ENCODE results near the gene DSTYK. TPM values are rescaled to one million over a fixed set of nuclear protein-coding genes. Genes with fewer than 3 reads are reported as not detected.

The DSTYK gene
- total RNA-seq, 1 donor from 2014 or later = 10.7 TPM

DNA sequence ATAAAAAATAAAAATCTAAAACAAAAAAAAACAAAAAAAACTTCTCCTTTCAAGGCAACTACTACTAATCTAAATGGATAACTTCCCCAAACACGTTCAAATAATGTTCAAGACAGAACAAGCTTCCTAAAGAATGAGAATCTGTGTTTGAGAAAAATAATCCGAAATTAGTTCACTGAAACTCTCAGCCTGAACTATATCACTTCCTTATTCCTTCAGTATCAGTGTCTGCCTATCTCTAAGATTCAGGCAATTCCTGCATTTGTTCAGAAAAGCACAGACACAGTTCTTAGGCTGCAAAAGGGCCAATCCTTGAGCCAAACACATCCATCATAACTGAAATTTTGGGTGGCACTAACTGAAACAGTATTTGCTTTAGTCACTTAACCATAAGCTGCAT is 22.4 kb downstream of the DSTYK start:
- TF ChIP-seq, protein P1, sequence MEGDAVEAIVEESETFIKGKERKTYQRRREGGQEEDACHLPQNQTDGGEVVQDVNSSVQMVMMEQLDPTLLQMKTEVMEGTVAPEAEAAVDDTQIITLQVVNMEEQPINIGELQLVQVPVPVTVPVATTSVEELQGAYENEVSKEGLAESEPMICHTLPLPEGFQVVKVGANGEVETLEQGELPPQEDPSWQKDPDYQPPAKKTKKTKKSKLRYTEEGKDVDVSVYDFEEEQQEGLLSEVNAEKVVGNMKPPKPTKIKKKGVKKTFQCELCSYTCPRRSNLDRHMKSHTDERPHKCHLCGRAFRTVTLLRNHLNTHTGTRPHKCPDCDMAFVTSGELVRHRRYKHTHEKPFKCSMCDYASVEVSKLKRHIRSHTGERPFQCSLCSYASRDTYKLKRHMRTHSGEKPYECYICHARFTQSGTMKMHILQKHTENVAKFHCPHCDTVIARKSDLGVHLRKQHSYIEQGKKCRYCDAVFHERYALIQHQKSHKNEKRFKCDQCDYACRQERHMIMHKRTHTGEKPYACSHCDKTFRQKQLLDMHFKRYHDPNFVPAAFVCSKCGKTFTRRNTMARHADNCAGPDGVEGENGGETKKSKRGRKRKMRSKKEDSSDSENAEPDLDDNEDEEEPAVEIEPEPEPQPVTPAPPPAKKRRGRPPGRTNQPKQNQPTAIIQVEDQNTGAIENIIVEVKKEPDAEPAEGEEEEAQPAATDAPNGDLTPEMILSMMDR (IDR thresholded peaks at IDR 0.05) = no peak
- DNase-seq = no peak
- Histone ChIP-seq H3K4me1 (peaks cover 37% of the 10 kb centered on the region), H3K9me3 (no peaks in the 10 kb centered on the region), H3K4me3 (no peak overlapping the region), H3K27ac (no peak overlapping the region), H3K36me3 (peaks cover 5% of the 10 kb centered on the region), H3K27me3 (ENCODE audit: low read depth) (no peaks in the 10 kb centered on the region)
- no peak for ATAC-seq
- intact Hi-C loops (cut with DNase I) = no loop called here

DNA sequence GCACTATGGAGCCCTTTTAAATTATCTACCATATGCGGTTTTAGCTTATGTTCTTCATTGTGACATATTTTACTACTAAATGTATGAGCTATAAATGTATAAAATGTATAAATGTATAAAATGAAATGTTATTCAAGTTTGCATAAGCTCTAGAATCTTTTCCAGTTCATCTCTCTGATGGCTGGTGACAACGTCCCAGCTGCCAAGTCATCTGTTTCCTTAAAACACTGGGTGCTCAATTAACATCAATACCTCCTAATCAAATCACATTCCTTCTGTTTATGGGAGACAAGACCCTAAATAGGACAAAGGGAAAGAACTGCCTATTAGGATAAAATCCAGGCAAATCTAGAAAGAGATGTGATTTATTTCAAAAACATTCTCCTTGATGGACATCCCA is 22.9 kb downstream of the DSTYK start:
- TF ChIP-seq, protein P1 (IDR thresholded peaks at IDR 0.05) = no peak
- Histone ChIP-seq H3K27ac (no peak overlapping the region), H3K4me3 (no peak overlapping the region), H3K4me1 (peaks cover 41% of the 10 kb centered on the region), H3K36me3 (peaks cover 7% of the 10 kb centered on the region), H3K27me3 (ENCODE audit: low read depth) (no peaks in the 10 kb centered on the region), H3K9me3 (no peaks in the 10 kb centered on the region)
- intact Hi-C loops (cut with DNase I) = no loop called here
- no peak for DNase-seq
- no peak for ATAC-seq

DNA sequence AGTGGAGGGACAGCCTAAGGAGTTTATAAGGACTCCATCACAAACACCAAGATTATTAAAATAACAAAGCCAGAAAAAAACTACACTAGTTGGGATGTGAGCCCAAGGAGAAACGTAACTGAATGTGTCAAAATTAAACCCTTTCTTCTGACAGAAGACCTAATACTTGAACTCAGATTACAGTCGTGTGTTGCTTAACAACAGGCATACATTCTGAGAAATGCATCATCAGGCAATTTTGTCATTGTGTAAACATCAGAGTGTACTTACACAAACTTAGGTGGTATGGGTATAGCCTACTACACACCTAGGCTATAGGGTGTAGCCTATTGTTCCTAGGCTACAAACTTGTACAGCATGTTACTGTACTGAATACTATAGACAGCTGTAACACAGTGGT is 23.4 kb downstream of the DSTYK start:
- TF ChIP-seq, protein P1 (IDR thresholded peaks at IDR 0.05) = no peak
- intact Hi-C loops (cut with DNase I) = no loop called here
- no peak for DNase-seq
- no peak for ATAC-seq
- Histone ChIP-seq H3K9me3 (no peaks in the 10 kb centered on the region), H3K27me3 (ENCODE audit: low read depth) (no peaks in the 10 kb centered on the region), H3K36me3 (peaks cover 10% of the 10 kb centered on the region), H3K27ac (no peak overlapping the region), H3K4me3 (no peak overlapping the region), H3K4me1 (peaks cover 46% of the 10 kb centered on the region)

DNA sequence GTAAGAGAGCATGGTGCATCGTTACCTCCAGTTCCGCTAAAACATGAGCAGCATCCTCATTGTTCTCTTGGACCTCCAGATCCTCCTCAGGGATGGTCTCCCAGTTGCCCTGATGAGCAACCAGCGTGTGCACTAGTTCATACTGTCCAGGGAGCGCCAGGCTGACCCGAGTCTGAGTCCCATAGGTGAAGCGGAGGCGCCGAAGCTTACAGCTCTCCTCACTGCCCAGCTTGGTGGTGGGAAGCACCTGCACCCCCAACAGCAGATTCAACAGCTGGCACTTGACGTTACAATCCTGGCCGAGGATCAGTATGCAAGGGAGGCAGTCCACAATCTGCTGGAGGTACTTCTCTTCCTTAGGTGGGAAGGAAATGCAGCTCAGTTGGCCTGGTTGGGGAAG is 24.1 kb downstream of the DSTYK start:
- H3K4me3 ChIP-seq = no peak overlapping the region
- no peak overlapping the region for H3K27ac ChIP-seq
- DNase-seq (no peak), ATAC-seq (no peak)
- H3K4me1 ChIP-seq = peaks cover 48% of the 10 kb centered on the region
- H3K27me3 ChIP-seq (ENCODE audit: low read depth) = no peaks in the 10 kb centered on the region
- no peaks in the 10 kb centered on the region for H3K9me3 ChIP-seq
- H3K36me3 ChIP-seq = peaks cover 10% of the 10 kb centered on the region
- intact Hi-C loops (cut with DNase I) = no loop called here
- TF ChIP-seq, protein P1 (IDR thresholded peaks at IDR 0.05) = no peak

DNA sequence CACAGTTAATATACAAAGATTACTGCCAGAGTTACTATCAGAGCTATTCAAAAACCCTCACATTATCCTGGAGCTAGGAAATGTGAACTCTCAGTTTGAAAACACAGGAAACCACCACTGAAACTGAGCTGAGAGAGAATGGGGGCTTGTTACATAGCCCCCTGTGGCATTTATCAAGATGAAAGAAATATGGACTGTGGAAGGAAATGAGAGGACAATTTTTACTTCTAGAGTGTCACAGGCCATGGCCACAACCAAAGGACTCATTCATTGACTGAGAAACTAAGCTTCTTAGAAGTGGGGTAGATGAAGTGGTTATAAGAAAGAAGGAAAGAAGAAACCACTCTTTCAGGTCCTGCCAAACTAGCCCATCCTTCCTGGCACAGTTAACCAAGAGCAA is 25.3 kb downstream of the DSTYK start:
- no peaks in the 10 kb centered on the region for H3K27me3 ChIP-seq (ENCODE audit: low read depth)
- H3K27ac ChIP-seq = no peak overlapping the region
- DNase-seq (no peak), ATAC-seq (no peak)
- H3K9me3 ChIP-seq = no peaks in the 10 kb centered on the region
- H3K4me1 ChIP-seq = peaks cover 44% of the 10 kb centered on the region
- H3K4me3 ChIP-seq = no peak overlapping the region
- TF ChIP-seq, protein P1 (IDR thresholded peaks at IDR 0.05) = no peak
- intact Hi-C loops (cut with DNase I) = no loop called here
- peaks cover 10% of the 10 kb centered on the region for H3K36me3 ChIP-seq

All from lower lobe of right lung (tissue), 2 donors.